Spleen (tissue), 7 donors: ENCODE measurements around the gene TMEM203.

Experiments used
- CTCF ChIP-seq, 11 experiments: fragments of 200-600 bp in 7 of 11; fragments of 450-650 bp in 4 of 11; sonication (generic) in 4 of 11; IDR thresholded peaks in 8 of 11; conservative IDR thresholded peaks in 3 of 11; 1 replicate in 7 of 11; 2 replicates in 4 of 11; pipeline versions ENCODE4 v1.4.0 to v1.8.0; 2016 to 2021; ENCODE audit warnings: antibody characterized with exemption in 11 of 11, inconsistent platforms in 4 of 11, mild to moderate bottlenecking in 1 of 11
- POLR2A ChIP-seq, 3 donors: fragments of 450-650 bp; IDR thresholded peaks; one replicate each; pipeline ENCODE4 v1.5.1; 2017; ENCODE audit warnings: antibody characterized with exemption in 3 of 3, mild to moderate bottlenecking in 1 of 3
- POLR2AphosphoS5 ChIP-seq, 3 donors: sonication (generic); formaldehyde crosslinking; IDR thresholded peaks; one replicate each; pipeline ENCODE4 v1.5.1; 2017; ENCODE audit warnings: antibody characterized with exemption in 3 of 3
- donor health status: DM: no; HTN: no; CAD: no; lungs with moderate emphysema.
- donor health status: DM: no; HTN: no; CAD: no.
- donor health status: DM: no; HTN: no; CAD: no.

GRCh38 chr9:137212520-137212919 is 7.1 kb upstream of the TMEM203 start:
- TF ChIP-seq CTCF (IDR thresholded peaks at IDR 0.05 in 8 of 11, conservative IDR thresholded peaks at IDR 0.05 in 3 of 11) (no peak), POLR2A (IDR thresholded peaks at IDR 0.05) (no peak), POLR2AphosphoS5 (IDR thresholded peaks at IDR 0.05) (peak in 1 of 3 donors; percentile 26)
